Activated CD8-positive, alpha-beta memory T cell treated with anti-CD3 and anti-CD28 coated beads, Interleukin-2, amount 50 U/mL, for 4 hours (primary cell): Measurements from ENCODE around the gene SYNE2.

Experiments used
- DNase-seq: peaks from one replicate; pipeline ENCODE4 v3.0.0-alpha.2; 2020

SYNE2 gene

DNA sequence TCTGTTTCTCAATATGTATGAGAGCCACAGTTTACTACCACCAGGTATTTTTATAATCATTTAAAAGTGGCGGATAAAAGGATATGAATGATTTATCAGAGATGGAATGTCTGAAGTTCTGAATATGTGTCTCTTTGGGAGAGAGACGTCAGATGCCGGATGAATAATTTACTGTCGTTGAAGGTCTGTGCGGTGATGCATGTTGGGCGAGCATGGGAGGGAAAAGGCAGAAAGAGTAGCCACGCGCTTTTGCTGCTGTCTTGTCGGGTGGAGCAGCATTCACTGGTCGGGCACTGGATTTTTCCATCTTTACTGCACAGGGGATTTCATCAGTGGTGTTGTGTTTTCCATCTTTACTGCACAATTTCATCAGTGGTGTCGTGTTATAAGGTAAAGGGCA is 65.6 kb downstream of the SYNE2 start:
- DNase-seq: no peak

DNA sequence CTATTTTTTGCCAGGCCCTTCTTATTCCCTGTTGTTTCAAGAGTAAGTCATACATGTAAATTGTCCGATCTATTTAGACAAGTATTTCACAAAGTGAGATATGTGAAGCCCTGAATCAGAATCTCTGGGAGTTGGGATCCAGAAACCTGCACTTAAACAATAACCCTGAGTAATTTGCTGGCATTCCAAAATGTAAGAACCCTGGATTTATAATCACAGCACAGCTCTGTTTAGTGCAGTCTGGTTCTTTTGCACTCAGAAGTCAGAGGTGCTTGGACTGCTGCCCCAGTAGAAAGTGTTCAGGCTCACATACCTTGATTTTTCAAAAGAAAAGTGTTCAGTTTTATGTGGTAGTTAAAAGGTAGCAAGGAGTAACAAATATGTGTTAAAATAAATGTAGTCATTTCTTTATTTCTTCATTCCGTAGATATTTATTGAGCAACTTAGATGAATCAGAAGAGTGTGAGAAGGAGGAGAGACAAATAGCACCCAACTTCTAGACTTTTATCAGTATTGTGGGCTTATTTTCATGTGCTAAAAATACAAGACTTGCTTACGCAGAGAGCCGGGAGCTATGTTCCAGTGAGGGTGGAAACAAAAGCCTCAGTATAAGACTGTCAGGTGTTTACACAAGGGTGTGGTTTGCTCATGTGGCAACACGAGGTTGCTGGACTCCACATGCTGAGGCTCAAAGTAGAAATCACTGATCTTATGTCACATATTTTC is 70.1 kb downstream of the SYNE2 start:
- DNase-seq: no peak

GRCh38 chr14:63923422-63923752 is 70.6 kb downstream of the SYNE2 start:
- DNase-seq: no peak

DNA sequence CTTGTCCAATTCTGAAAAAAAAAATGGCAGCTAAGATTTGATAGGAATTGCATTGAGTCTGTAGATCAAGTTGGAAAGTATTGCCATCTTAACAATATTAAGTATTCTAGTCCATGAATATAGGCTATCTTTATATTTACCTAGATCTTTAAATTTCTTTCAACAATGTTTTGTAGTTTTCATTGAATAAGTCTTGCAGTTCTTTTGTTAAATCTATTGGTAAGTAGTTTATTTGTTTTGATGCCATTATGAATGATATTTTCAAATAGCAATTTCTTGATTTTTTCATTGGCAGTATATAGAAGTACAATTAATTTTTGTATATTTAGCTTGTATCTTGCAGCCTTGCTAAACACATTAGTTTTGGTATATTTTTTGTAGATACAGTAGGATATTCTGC is 71.6 kb downstream of the SYNE2 start:
- no peak for DNase-seq

GRCh38 chr14:63926641-63927040 is 73.8 kb downstream of the SYNE2 start:
- DNase-seq: no peak

GRCh38 chr14:63928744-63929174 is 76.0 kb downstream of the SYNE2 start:
- DNase-seq: no peak

DNA sequence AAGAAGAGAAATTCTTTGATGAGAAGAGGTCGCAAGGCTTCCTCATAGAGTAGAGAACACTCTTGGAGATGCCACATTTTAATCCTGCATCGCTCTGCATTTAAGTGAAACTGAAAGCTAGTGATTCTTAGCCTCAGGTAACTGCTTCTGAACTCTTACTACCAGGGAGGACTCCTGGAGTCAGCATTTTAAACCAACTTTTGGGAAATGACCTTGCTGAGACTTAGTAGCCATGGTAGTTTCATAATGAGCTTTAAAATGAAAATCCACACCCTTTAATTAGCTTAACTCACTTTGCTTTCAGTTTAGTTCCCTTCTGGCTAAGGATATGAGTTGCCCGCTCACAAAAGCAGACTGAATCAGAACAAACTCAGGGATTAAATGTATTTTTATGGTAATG is 80.3 kb downstream of the SYNE2 start:
- DNase-seq: no peak

GRCh38 chr14:63933711-63934110 is 80.9 kb downstream of the SYNE2 start:
- no peak for DNase-seq

DNA sequence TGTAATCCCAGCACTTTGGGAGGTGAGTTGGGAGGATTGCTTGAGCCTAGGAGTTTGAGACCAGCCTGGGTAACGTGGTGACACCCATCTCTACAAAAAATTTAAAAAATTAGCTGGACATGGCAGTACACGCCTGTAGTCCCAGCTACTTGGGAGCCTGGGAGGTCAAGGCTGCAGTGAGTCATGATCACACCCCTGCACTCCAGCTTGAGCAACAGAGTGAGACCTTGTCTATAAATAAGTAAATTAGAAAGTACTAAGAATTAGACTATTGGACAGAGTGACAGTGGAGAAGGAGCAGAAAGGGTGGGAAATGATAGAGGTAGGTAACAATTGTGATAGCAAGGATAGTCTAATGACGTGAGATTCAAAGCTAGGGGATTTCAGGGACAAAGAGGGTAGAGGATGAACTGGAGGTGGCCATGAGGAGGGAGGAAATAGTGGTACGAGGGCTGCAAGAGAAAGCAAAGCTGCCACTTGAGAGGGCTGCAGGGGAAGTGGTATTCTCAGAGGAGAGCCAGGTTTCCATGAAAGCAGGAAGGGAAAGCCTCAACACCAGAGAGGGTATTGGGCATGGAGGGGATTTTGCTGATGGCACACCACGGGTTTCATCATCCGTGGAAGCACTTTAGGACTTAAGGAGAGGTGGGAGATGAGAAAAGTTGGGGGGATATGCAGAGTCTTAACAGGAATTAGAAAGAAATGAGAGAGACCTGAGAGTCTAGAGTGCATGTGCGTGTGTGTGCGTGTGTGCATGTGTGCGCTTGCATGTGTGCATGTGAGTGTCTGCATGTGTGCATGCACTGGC is 85.6 kb downstream of the SYNE2 start:
- DNase-seq: no peak

GRCh38 chr14:63939006-63939270 is 86.1 kb downstream of the SYNE2 start:
- no peak for DNase-seq

GRCh38 chr14:63940387-63940786 is 87.6 kb downstream of the SYNE2 start:
- no peak for DNase-seq

DNA sequence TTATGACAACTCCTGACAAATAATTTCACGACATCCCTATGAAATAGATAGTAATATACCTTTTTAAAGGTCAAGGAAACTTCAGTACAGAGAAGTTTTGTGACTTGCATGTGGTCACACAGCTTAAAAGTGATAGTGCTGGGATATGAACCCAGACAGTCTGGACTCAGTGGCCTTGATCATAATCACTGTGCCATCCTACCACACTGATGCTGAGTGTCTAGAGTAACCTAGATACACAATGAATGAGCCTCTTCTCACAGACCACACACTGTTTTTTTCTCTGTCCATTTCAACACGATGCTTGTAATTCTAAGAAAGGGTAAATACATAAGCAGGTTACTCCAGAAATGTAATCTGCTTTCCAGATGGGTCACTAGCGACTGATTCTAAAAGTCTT is 88.2 kb downstream of the SYNE2 start:
- no peak for DNase-seq

GRCh38 chr14:63949696-63950095 is 96.9 kb downstream of the SYNE2 start:
- DNase-seq: no peak

DNA sequence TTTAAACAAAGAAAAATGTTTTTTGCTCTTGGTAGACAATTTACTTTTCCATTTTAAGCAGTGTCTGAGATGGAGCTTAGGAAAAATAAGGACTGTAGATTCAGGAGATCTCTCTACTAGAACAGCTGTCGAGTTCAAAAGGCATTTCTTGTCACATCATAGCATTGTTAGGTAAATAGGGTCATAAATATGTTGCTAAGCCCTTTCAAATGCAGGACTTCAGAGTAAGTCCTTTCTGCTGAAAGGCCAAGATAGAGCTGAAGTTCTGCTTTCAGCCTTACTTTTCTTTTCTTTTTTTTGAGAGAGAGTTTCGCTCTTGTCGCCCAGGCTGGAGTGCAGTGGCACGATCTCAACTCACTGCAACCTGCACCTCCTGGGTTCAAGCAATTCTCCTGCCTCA is 98.2 kb downstream of the SYNE2 start:
- no peak for DNase-seq

DNA sequence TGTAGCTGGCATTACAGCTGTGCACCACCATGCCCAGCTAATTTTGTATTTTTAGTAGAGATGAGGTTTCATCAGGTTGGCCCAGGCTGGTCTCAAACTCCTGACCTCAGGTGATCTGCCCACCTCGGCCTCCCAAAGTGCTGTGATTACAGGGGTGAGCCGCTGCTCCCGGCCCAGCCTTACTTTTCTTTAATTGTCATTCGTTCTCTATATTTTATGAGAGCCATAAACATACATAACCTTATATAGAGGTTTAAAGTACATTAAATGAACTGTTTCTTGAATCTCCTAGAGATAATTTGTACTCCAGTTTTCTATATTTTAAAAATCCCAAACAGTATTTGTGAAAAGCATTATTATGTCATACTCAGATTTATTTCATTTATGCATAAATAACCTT is 98.6 kb downstream of the SYNE2 start:
- no peak for DNase-seq

GRCh38 chr14:63952053-63952932 is 99.5 kb downstream of the SYNE2 start:
- DNase-seq: no peak

- DNase-seq: no peak
Measured at GRCh38 chr14:63952933-63953437, 100.2 kb downstream of the SYNE2 start.

DNA sequence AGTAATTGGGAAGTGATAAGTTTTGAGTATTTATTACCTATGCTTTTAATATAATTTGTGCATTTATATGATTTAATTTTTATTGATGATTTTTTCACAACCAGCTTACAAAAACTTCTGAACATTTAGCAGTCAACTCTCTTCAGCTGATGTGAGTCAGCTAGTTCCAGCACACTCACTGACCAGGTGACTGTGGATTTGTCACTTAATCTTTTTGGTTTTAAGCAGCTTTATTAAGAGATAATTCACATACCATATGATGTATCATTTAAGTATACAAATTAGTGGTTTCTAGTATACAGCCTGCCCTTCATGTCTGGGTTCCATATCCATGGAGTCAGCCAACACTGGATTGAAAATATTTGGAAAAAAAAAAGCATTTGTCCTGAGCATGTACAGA is 103.5 kb downstream of the SYNE2 start:
- DNase-seq: no peak

DNA sequence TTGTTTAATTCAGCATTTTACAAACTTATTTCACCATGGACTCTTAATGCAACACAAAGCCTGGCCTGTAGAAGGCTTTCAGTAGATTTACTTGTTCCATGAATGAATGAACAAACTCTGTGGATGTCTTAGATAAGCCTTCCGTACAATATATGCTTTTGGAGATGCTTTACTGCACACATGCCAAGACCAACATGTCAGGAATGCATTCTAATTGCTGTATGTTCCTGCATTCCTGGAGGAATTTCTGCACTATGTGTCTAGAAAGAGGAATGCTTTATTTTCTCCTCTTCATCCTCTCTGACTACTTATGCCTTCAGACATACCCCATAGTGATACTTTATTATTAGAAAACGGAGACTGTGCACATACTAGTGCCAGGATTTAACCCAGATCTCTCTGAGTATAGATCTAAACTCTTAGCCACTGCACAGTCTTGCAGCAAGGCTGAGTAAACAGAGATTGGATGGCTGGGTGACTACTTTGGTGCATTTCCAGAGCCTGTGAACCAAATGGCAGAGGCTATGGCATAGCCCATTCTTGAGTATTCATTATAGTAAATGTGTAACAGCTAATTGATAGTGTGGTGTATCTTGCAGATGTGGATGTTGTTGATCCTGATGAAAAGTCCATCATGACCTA is 108.2 kb downstream of the SYNE2 start:
- DNase-seq: no peak

- DNase-seq: no peak
Measured at GRCh38 chr14:63962906-63963305, 110.1 kb downstream of the SYNE2 start.

DNA sequence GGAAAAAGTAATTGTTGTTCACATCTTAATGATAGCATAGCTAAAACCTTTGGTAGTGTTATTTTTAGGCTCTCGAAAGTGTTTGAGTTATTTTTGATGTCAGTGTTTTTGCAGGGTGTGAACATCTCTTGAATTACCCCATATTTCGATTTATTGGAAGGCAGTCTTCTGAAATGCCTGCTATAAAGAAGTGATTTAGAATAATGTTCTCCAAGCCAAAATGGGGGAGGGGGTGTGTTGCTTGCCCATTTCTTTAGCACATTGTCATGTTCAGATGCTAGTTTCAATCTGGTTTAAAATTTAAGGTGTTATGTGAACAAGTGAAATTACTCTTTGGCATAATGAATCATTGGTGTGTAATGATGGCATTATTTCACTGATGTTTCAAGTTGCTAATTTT is 110.6 kb downstream of the SYNE2 start:
- no peak for DNase-seq

DNA sequence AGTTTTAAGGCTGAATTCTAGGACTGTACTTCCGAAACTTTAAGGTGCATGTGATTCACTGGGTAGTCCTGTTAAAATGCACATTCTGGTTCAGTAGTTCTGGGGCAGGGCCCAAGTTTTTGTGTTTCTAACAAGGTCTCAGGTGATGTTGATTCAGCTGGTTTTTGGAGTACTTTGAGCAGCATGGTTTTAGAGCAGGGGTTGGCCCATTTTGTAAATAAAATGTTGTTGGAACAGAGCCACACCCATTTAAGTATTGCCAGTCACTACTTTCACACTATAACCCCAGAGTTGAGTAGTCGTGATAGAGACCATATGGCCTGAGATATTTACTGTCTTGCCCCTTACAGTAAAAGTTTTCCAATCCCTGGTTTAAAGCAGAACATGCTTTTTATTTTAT is 111.3 kb downstream of the SYNE2 start:
- DNase-seq: no peak

- DNase-seq: no peak
Measured at GRCh38 chr14:63966407-63966806, 113.6 kb downstream of the SYNE2 start.
